Activated T-cell treated with anti-CD3 and anti-CD28 coated beads, Interleukin-2, amount 50 U/mL, for 4 hours (primary cell): ENCODE data around the gene PFN3. TPM values are rescaled to one million over a fixed set of nuclear protein-coding genes. Genes with fewer than 3 reads are reported as not detected.

ENCODE experiments used
- ATAC-seq, 2 donors: fragments of 200-7000 bp; cut with Tn5 transposase; one replicate each; pipeline ENCODE4 v1.10.0; 2021
- DNase-seq: peaks from one replicate; pipeline ENCODE4 v3.0.0-alpha.2; 2020
- H3K27me3 Mint-ChIP-seq: one replicate; pipeline ENCODE4 v1.8.0; 2021; ENCODE audit warnings: low read depth, mixed read lengths
- H3K36me3 Mint-ChIP-seq: one replicate; pipeline ENCODE4 v1.8.0; 2022; ENCODE audit warnings: mixed read lengths; ENCODE audit not compliant: insufficient read depth
- H3K4me1 Mint-ChIP-seq: one replicate; pipeline ENCODE4 v1.8.0; 2021; ENCODE audit warnings: low read depth, mixed read lengths
- H3K4me3 Mint-ChIP-seq: one replicate; pipeline ENCODE4 v1.8.0; 2021; ENCODE audit warnings: mild to moderate bottlenecking, moderate library complexity, mixed read lengths
- H3K9me3 Mint-ChIP-seq: one replicate; pipeline ENCODE4 v1.8.0; 2021; ENCODE audit warnings: mixed read lengths
- total RNA-seq, 3 donors: library from RNA; stranded (reverse); gene quantifications; one replicate each; pipeline ENCODE4 v1.2.1, GENCODE V29; 2021

Gene PFN3
- total RNA-seq, 3 donors from 2014 or later: not detected

GRCh38 chr5:177402271-177403043, 2.0 kb upstream of the PFN3 start:
- peak overlapping the region; percentile 75 for H3K4me3 Mint-ChIP-seq
- ATAC-seq: peak; percentile 40 to 41

GRCh38 chr5:177397875-177398390, 2.5 kb downstream of the PFN3 start:
- peaks cover 6% of the 10 kb centered on the region for H3K4me1 Mint-ChIP-seq
- no peaks in the 10 kb centered on the region for H3K27me3 Mint-ChIP-seq

More at GRCh38 chr5:177402271-177403043, 2.0 kb upstream of the PFN3 start:
- Mint-ChIP-seq H3K4me1 (peaks cover 26% of the 10 kb centered on the region), H3K27me3 (no peaks in the 10 kb centered on the region), H3K9me3 (no peaks in the 10 kb centered on the region), H3K36me3 (no peaks in the 10 kb centered on the region)
- DNase-seq: peak; percentile 64

DNA sequence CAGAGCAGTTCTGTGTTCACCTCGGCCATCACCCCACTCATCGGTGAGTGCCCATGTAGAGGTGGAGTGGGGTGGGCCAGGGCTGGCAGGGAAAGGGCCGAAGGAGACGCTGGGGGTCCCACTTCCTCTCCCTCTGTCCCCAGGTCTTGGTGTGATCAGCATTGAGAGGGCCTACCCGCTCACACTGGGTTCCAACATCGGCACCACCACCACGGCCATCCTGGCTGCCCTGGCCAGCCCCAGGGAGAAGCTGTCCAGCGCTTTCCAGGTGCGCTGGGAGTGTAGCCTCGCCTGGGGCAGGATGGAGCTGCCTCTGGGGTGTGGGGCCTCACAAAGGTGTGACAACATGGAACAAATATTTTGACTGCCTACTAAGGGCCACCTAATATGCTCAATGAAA, 3.7 kb downstream of the PFN3 start:
- no peaks in the 10 kb centered on the region for H3K4me1 Mint-ChIP-seq
- ATAC-seq (no peak), DNase-seq (no peak)
- no peak overlapping the region for H3K4me3 Mint-ChIP-seq
- no peaks in the 10 kb centered on the region for H3K9me3 Mint-ChIP-seq
- H3K27me3 Mint-ChIP-seq: no peaks in the 10 kb centered on the region
- no peaks in the 10 kb centered on the region for H3K36me3 Mint-ChIP-seq

More at GRCh38 chr5:177397875-177398390, 2.5 kb downstream of the PFN3 start:
- H3K9me3 Mint-ChIP-seq: no peaks in the 10 kb centered on the region
- H3K4me3 Mint-ChIP-seq: no peak overlapping the region
- ATAC-seq: no peak
- DNase-seq: no peak
- H3K36me3 Mint-ChIP-seq: no peaks in the 10 kb centered on the region

DNA sequence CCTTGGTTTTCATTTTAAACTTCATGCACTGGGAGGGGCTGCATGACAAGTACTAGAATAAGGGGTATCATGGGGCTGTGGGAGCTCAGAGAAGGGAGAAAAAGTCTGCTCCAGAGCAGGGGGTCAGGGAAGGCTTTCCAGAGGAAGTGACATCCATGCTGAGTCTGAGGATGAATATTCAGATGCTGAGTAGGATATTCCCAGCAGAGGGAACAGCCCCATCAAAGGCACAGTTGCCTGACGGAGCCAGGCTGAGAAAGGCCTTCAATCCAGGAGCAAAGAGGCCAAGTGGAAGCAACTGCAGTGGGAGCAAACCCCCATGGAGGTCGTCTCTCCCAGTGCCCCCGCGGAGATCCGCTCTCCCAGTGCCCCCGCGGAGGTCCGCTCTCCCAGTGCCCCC, 4.4 kb downstream of the PFN3 start:
- no peak for DNase-seq
- Mint-ChIP-seq H3K27me3 (no peaks in the 10 kb centered on the region), H3K36me3 (no peaks in the 10 kb centered on the region), H3K4me1 (peaks cover 5% of the 10 kb centered on the region), H3K4me3 (no peak overlapping the region), H3K9me3 (no peaks in the 10 kb centered on the region)
- no peak for ATAC-seq

DNA sequence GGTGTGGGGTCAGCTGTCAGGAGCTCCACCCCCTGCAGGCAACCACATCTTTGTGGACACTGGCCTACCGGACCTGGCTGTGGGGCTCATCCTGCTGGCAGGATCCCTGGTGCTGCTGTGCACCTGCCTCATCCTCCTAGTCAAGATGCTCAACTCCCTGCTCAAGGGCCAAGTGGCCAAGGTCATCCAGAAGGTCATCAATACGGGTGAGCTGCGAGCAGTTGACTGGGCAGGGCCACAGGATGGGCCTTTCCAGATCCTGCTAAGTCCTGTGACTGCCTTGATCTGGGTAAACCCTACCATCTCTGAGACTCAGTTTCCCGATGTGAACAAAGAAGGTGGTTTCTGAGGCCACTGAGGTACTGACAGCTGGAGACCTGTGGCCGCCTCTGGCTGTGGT, 6.5 kb downstream of the PFN3 start:
- Mint-ChIP-seq H3K36me3 (no peaks in the 10 kb centered on the region), H3K4me3 (no peak overlapping the region), H3K4me1 (peaks cover 25% of the 10 kb centered on the region), H3K27me3 (no peaks in the 10 kb centered on the region), H3K9me3 (no peaks in the 10 kb centered on the region)
- DNase-seq: no peak
- no peak for ATAC-seq

- Mint-ChIP-seq H3K4me3 (no peak overlapping the region), H3K36me3 (no peaks in the 10 kb centered on the region), H3K27me3 (no peaks in the 10 kb centered on the region), H3K4me1 (peaks cover 32% of the 10 kb centered on the region), H3K9me3 (no peaks in the 10 kb centered on the region)
- no peak for DNase-seq
- no peak for ATAC-seq
These were observed 7.2 kb downstream of the PFN3 start for GRCh38 chr5:177393206-177393765.

GRCh38 chr5:177392765-177393164, 7.7 kb downstream of the PFN3 start:
- Mint-ChIP-seq H3K4me3 (no peak overlapping the region), H3K9me3 (no peaks in the 10 kb centered on the region), H3K4me1 (peaks cover 36% of the 10 kb centered on the region), H3K36me3 (no peaks in the 10 kb centered on the region), H3K27me3 (no peaks in the 10 kb centered on the region)
- DNase-seq (no peak), ATAC-seq (no peak)

- H3K36me3 Mint-ChIP-seq: no peaks in the 10 kb centered on the region
- DNase-seq (peak; percentile 88), ATAC-seq (peak; percentile 67 to 70)
- H3K27me3 Mint-ChIP-seq: no peaks in the 10 kb centered on the region
- H3K4me1 Mint-ChIP-seq: peaks cover 39% of the 10 kb centered on the region
- no peaks in the 10 kb centered on the region for H3K9me3 Mint-ChIP-seq
- no peak overlapping the region for H3K4me3 Mint-ChIP-seq
These were observed 9.8 kb downstream of the PFN3 start for GRCh38 chr5:177390363-177391300.

DNA sequence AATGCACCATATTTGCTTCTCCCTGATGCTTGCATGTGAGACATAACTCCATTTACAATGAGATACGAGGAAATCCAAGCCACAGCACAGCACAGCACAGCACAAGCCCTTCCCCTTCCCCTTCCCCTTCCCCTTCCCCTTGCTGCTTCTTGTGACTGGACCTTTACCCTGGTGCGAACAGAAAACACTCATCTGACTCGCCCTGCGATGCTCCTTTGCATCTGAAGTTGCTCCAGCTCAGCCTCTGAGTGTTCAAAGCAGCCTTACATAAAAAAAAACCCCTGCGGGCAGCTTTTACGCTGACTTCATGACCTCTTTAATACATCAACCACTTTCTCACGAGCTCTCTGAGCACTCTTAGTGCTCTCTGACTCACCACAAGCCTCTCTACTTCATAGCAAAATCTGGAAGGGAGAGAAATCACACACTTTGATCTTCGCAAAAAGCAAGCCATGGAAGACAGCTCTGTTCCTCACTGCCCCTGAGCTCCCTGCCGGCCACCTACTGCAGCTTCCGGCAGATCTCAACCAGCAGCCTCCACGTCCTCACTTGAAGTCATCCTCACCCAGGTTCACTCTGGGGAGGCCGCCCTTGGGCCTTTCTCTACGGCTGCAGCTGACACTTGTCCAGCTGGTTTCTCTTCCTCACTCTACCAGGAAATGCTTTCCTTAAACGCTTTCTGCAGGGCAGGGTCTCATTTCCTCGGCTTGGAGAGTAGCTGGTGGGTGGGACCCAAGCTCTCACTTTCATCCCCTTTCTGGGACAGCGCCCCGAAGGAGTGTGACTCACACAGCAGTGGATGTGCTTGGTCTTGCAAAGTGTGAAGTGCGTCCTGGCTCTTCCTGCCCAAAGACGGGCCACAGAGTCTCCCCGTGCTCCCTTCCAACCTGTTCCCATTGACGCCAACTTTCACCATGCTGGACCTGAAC, 11.0 kb downstream of the PFN3 start:
- Mint-ChIP-seq H3K4me1 (peaks cover 44% of the 10 kb centered on the region), H3K36me3 (no peaks in the 10 kb centered on the region), H3K9me3 (no peaks in the 10 kb centered on the region), H3K4me3 (peak overlapping the region; percentile 61), H3K27me3 (no peaks in the 10 kb centered on the region)
- DNase-seq (peak; percentile 31), ATAC-seq (peak; percentile 80 to 85)

DNA sequence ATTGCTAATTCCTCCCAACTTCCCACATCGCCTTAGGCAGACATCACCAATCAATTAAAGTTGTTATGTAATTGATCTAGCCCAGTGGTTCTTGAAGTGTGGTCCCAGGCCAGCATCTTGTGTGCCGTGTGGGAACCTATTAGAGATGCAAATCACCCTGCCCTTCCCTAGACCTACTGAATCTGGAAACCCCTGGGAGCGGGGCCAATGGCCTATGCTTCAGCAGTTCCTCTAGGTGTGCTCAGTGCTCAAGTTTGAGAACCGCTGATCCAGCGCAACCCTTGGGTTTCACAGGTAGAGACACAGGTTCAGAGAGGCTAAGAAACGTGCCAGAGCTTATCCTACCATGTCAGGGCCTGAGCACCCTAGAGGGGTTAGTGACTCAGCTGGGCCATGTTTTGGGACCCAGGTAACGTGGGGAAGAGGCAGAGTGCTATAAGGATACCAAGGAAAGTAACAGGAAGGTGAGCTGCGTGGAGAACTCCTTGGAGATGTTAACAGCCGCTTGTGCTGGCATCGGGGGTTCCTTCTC, 11.9 kb downstream of the PFN3 start:
- peaks cover 47% of the 10 kb centered on the region for H3K4me1 Mint-ChIP-seq
- no peaks in the 10 kb centered on the region for H3K27me3 Mint-ChIP-seq
- H3K9me3 Mint-ChIP-seq: no peaks in the 10 kb centered on the region
- no peak overlapping the region for H3K4me3 Mint-ChIP-seq
- H3K36me3 Mint-ChIP-seq: no peaks in the 10 kb centered on the region
- DNase-seq (no peak), ATAC-seq (no peak)

- ATAC-seq (no peak), DNase-seq (no peak)
- Mint-ChIP-seq H3K27me3 (no peaks in the 10 kb centered on the region), H3K4me1 (peaks cover 55% of the 10 kb centered on the region), H3K4me3 (no peak overlapping the region), H3K9me3 (no peaks in the 10 kb centered on the region), H3K36me3 (no peaks in the 10 kb centered on the region)
These were observed 13.1 kb downstream of the PFN3 start for GRCh38 chr5:177387405-177387804.

GRCh38 chr5:177386542-177386941, 13.9 kb downstream of the PFN3 start:
- Mint-ChIP-seq H3K36me3 (no peaks in the 10 kb centered on the region), H3K9me3 (no peaks in the 10 kb centered on the region), H3K4me3 (no peak overlapping the region), H3K4me1 (peaks cover 57% of the 10 kb centered on the region), H3K27me3 (no peaks in the 10 kb centered on the region)
- DNase-seq (no peak), ATAC-seq (no peak)

DNA sequence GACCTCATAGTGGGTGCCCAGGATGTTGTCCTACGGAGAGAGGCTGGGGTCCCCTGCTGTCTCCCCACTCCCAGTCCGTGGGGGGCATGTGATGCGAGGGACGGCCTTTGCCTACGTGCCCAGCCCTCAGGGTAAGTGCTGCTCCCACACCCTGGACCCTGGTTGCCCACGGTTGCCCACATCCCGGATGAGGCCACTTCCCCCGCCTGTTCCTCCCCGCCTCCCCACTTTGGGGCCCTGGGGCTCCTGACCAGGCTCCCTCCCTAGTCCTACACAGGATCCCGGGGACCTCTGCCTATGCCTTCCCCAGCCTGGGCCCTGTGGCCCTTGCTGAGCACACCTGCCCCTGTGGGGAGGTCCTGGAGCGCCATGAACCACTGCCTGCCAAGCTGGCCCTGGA, 14.7 kb downstream of the PFN3 start:
- Mint-ChIP-seq H3K9me3 (no peaks in the 10 kb centered on the region), H3K27me3 (no peaks in the 10 kb centered on the region), H3K4me3 (no peak overlapping the region), H3K36me3 (no peaks in the 10 kb centered on the region), H3K4me1 (peaks cover 51% of the 10 kb centered on the region)
- no peak for DNase-seq
- ATAC-seq: no peak
